ENCODE measurements around the gene ZDHHC24.

Gene ZDHHC24

DNA sequence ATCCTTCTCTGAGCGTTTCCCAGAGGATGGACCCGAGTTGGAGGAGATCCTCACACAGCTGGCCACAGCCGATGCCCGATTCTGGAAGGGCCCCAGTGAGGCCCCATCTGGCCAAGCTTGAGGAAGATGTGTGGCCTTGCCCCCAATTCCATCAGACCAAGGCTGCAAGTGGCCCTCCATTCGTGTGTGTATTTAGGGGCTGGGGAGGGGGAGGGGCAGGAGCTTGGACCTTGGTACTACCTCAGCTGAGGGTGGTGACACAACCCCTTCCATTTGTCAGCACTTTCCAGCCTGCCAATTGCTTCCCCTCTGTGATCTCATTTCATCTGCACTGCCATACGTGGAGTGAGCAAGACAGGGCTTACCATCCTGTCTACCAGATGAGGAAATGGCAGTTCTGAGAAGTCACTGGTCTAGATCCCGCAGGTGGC is 36.7 kb downstream of the ZDHHC24 start:
- no peak overlapping the region for H3K27ac ChIP-seq
- DNase-seq (ENCODE audit: low read depth, low spot score): no peak

DNA sequence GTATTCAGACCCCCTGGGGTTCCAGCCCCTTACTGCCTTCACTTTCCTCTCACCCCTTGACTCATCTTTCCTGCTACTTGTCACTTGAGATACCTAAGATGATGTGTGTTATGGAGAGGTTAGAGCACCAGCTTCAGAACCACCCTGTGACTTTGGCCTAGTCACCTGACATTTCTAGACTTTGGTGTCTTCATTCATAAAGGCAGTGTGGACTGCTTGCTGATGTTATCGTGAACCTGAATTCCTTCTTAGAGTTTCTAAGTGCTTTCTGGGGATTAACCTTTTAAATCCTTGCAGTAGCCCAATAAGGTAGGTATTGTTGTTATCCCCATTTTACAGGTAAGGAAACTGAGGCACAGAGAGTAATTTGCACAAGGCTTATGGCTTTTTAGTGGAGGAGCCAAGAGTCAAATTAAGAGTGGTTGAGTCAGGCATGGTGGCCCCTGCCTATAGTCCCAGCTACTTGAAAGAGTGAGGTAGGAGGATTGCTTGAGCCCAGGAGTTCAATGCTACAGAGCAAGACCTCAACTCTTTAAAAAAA is 40.5 kb downstream of the ZDHHC24 start:
- H3K27ac ChIP-seq: no peak overlapping the region
- DNase-seq (ENCODE audit: low read depth, low spot score): no peak

DNA sequence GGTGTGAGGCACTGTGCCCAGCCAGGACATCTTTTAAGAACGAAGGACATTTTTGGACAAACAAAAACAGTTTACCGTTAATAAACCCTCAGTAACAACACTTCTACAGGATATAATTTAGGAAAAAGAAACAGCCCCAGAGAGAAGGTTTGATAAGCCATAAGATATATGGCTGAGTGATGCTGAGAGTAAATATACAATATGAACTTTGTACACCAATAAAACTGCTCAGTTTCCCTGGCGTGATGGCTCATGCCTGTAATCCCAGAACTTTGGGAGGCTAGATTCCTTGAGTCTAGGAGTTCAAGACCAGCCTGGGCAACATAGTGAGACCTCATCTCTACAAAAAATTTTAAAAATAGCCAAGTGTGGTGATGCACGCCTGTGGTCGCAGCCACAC is 47.3 kb downstream of the ZDHHC24 start:
- DNase-seq (ENCODE audit: low read depth, low spot score): no peak

GRCh38 chr11:66497206-66497605 is 48.6 kb downstream of the ZDHHC24 start:
- no peak for DNase-seq (ENCODE audit: low read depth, low spot score)
- no peak overlapping the region for H3K27ac ChIP-seq

More for the DNA sequence above, 47.3 kb downstream of the ZDHHC24 start:
- no peak overlapping the region for H3K27ac ChIP-seq

- H3K27ac ChIP-seq: no peak overlapping the region
- no peak for DNase-seq (ENCODE audit: low read depth, low spot score)
Measured at GRCh38 chr11:66495401-66495854, 50.4 kb downstream of the ZDHHC24 start.

- no peak for DNase-seq (ENCODE audit: low read depth, low spot score)
- H3K27ac ChIP-seq: no peak overlapping the region
Measured at GRCh38 chr11:66494935-66495334, 50.9 kb downstream of the ZDHHC24 start.

- DNase-seq (ENCODE audit: low read depth, low spot score): no peak
- H3K27ac ChIP-seq: no peak overlapping the region
Measured at GRCh38 chr11:66494458-66494857, 51.4 kb downstream of the ZDHHC24 start.

DNA sequence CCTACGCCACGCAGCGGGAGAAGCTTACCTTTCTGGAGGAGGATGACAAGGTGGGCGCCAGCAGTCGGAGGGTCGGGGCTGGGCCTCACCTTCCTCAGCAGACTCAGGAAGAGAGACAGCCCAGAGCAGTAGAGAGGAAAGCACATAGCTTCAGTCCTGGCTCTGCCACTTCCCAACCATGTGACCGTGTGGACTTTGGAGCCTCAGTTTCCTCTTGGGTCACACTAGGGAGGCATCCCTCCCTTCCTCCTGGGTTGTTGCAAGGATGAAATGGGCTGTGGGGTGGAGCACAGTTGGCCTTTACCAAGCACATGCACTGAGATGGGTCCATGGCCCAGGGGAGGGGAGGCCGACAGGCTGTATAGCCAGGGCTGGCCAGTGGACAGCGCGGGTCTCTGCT is 52.7 kb downstream of the ZDHHC24 start:
- H3K27ac ChIP-seq: no peak overlapping the region
- DNase-seq (ENCODE audit: low read depth, low spot score): no peak

DNA sequence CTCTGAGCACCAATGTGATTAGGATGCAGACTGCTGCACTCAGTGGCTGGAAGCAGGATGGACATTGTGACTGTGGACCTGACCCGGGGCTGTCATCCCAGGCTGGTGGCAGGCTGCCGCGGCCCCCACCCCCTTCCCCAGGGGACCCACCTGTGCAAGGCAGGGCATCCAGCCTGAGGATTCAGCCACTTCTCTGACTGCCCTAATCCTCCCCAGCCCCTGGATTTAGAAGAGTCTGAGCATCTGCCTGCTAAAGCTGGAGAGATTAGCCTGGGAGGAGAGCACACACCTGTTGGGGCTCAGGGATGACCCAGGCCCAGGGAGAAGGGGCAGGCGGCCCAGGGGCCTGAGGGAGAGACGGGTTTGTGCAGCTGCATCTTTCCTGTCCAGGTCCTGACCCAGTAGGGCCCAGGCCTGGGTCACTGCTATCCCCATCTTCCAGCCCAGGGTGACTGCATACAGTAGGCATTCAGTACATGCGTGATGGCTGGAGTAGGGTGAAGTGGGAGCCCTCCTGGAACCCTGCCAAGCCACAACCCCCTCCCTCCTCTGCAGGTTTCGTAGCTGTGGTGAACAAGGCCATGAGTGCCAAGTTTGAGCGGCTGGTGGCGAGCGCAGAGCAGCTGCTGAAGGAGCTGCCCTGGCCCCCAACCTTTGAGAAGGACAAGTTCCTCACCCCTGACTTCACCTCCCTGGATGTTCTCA is 53.5 kb downstream of the ZDHHC24 start:
- no peak overlapping the region for H3K27ac ChIP-seq
- no peak for DNase-seq (ENCODE audit: low read depth, low spot score)

DNA sequence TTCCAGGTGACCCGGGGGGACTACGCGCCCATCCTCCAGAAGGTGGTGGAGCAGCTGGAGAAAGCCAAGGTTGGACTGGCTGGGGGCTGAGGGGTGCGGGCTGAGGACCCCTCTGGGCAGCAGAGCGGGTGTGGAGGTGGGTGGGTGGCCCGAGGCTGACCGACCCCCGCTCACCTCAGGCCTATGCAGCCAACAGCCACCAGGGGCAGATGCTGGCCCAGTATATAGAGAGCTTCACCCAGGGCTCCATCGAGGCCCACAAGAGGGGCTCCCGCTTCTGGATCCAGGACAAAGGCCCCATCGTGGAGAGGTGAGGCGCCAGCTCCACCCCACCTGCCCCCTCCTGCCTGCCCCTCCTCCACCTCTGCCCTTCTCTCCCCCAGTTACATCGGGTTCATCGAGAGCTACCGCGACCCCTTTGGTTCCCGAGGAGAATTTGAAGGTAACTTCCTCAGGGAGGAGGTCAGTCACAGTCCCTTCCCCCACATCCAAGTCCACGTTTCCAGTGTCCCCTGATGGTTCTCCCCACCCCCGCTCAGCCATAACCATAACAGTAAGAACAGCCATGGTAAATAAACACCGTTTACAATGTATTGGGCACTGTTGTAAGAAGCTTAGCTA is 54.4 kb downstream of the ZDHHC24 start:
- DNase-seq (ENCODE audit: low read depth, low spot score): no peak

DNA sequence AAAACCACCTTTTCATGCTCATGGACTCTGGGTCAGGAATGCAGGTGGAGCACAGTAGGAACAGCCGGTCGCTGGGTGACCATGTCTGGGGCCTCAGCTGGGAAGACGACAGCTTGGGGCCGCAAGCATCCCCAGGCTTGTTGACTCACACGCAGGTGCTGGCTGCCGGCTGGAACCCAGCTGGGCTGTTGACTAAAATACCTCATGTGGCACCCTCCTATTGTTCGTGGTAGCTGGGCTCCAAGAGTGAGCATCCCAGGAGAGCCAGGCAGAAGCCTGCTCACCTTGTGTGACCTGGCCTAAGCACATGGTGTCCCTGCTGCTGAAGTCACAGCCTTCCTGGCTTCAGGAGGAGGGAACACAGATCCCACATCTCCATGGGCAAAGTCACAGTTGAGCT is 56.2 kb downstream of the ZDHHC24 start:
- no peak for DNase-seq (ENCODE audit: low read depth, low spot score)
- no peak overlapping the region for H3K27ac ChIP-seq

More for the DNA sequence above, 54.4 kb downstream of the ZDHHC24 start:
- H3K27ac ChIP-seq: no peak overlapping the region

DNA sequence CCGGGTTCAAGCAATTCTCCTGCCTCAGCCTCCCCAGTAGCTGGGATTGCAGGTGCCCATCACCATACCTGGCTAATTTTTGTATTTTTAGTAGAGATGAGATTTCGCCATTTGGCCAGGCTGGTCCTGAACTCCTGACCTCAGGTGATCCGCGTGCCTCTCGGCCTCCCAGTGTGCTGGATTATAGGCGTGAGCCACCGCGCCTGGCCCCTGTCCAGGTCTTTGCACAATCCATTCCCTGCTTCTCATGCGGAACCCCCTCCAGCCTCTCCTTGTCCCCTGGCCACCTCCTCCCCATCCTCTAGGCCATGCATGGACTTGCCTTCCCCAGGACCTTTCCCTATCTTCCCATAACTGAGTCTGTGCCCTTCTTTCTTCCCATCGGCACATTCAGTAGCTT is 56.9 kb downstream of the ZDHHC24 start:
- no peak for DNase-seq (ENCODE audit: low read depth, low spot score)
- H3K27ac ChIP-seq: no peak overlapping the region

- no peak overlapping the region for H3K27ac ChIP-seq
- no peak for DNase-seq (ENCODE audit: low read depth, low spot score)
Measured at GRCh38 chr11:66484806-66485380, 61.0 kb downstream of the ZDHHC24 start.

DNA sequence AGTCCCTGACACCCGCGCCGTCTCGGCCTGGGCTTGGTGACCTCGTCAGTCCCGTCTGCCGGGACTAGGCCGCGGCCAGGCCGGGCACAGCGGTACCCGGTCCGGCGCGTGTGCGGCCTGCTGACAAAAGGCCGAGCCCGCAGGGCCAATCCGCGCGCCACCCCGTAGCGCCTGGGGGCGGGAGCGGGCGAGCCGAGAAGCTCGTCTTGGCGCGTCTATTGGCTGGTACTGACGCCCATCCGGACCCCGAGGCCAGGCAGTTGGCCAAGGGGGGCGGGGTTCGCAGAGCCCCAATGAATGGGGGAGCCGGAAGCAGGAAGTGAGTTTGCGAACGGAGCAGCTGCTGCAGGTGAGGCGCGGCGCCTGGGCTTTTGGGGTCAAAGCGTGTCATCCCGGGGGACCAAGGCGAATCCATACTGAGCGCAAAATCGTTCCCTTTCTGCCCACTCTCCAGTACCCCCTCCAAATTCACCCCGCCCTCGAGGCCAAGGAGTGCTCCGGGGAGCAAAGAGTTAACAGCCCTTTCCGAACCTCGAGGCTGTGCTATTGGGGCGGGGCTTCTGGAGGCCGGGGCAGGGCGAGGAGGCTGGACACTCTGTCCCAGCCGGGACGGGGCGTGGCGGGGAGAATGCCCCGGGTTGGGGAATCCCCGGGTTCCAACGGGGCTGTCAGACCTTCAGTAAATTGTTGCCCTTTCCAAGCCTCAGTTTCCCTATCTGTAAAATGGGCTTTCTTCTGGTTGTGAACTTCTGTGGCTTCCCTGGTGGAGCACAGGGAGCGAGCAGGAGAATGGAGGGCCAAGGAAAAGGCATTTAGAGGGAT is 65.5 kb downstream of the ZDHHC24 start, which contains the start of gene DPP3:
TSS of gene DPP3 (plus strand) at position 318 of the 822 bp plus-strand sequence. CDS start 1,767 bp downstream, outside the sequence.
- DNase-seq (ENCODE audit: low read depth, low spot score): peak; percentile 76

GRCh38 chr11:66479394-66480116 is 66.3 kb downstream of the ZDHHC24 start:
- DNase-seq (ENCODE audit: low read depth, low spot score): no peak

More for the DNA sequence above, 65.5 kb downstream of the ZDHHC24 start, which contains the start of gene DPP3:
- peak within 1 kb of the TSS; percentile 91 for H3K27ac ChIP-seq

GRCh38 chr11:66478729-66479393 is 67.0 kb downstream of the ZDHHC24 start:
- H3K27ac ChIP-seq: peak overlapping the region; percentile 91
- no peak for DNase-seq (ENCODE audit: low read depth, low spot score)

More at GRCh38 chr11:66479394-66480116, 66.3 kb downstream of the ZDHHC24 start:
- peak overlapping the region; percentile 91 for H3K27ac ChIP-seq

DNA sequence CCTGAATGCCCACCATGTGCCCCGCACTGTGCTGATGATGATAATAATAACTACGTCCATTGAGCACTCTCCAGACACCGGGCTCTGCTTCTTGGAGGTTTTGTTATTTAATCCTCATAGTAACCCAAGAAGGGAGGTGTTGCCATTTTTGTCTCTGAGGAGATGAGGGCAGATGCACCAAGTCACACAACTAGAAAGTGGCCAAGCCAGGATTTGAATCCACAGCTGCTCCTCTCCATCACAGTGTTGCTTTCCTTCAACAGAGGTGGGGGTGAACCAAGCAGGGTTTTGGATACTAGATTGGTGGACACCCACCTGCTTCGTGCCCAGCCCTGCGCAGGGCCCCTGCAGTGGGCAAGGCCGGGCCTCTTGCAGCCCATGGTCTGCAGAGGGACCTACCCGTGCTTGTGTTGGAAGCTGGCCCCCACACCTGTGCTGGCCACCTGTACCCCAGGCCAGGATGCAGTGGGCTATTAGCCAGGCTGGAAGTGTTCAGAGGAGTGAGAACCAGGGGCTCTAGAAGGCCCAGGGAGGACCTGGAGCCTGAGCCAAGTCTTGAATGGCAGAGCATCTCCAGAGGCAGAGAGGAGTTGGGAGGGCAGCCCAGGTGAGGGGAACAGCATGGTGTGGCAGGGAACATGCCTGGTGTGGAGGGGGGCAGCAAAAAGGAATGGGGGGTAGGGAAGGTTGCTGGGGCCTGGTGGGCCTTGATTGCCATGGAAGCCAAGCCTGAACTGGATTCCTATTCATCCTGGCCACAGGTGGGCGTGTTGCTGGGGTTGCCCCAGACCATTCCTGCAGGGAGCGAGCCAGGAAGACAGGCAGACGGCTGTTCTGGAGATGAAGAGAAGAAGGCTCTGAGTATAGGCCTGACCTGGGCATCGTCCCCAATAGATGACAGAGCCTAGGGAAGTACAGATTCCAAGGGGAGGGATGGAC is 68.3 kb downstream of the ZDHHC24 start:
- no peak overlapping the region for H3K27ac ChIP-seq
- no peak for DNase-seq (ENCODE audit: low read depth, low spot score)

GRCh38 chr11:66476841-66477251 is 69.0 kb downstream of the ZDHHC24 start:
- DNase-seq (ENCODE audit: low read depth, low spot score): no peak

More at GRCh38 chr11:66476841-66477251, 69.0 kb downstream of the ZDHHC24 start:
- H3K27ac ChIP-seq: no peak overlapping the region
